WTC11 (cell line): Measurements from ENCODE around the gene HYAL2. TPM values are rescaled to one million over a fixed set of nuclear protein-coding genes. Genes with fewer than 3 reads are reported as not detected.

Experiments used
- CBFB ChIP-seq: sonication (generic); formaldehyde crosslinking; IDR thresholded peaks from 2 replicates; pipeline ENCODE4 v1.8.1; 2022; ENCODE audit warnings: mild to moderate bottlenecking, low read depth, missing genetic modification reagents
- CREM ChIP-seq: sonication (generic); formaldehyde crosslinking; IDR thresholded peaks from 2 replicates; pipeline ENCODE4 v1.8.1; 2022; ENCODE audit warnings: mild to moderate bottlenecking, missing genetic modification reagents, moderate library complexity
- EMX1 ChIP-seq: fragments of 250-450 bp; sonication (Bioruptor Pico); IDR thresholded peaks from 2 replicates; pipeline ENCODE4 v1.8.0; 2021; ENCODE audit warnings: mild to moderate bottlenecking
- ESRRA ChIP-seq: sonication (generic); formaldehyde crosslinking; IDR thresholded peaks from 2 replicates; pipeline ENCODE4 v1.8.1; 2022; ENCODE audit warnings: mild to moderate bottlenecking, missing genetic modification reagents, borderline replicate concordance
- FOXK1 ChIP-seq: sonication (generic); formaldehyde crosslinking; IDR thresholded peaks from 2 replicates; pipeline ENCODE4 v1.8.0; 2022; ENCODE audit warnings: mild to moderate bottlenecking, moderate library complexity, missing genetic modification reagents
- GABPB1 ChIP-seq: sonication (generic); formaldehyde crosslinking; IDR thresholded peaks from 2 replicates; pipeline ENCODE4 v1.8.1; 2023; ENCODE audit warnings: mild to moderate bottlenecking, missing genetic modification reagents
- JAZF1 ChIP-seq: fragments of 250-450 bp; sonication (Bioruptor Pico); IDR thresholded peaks from 2 replicates; pipeline ENCODE4 v1.9.0; 2021; ENCODE audit warnings: moderate library complexity, mild to moderate bottlenecking, inconsistent platforms
- JUN ChIP-seq: sonication (generic); formaldehyde crosslinking; IDR thresholded peaks from 2 replicates; pipeline ENCODE4 v1.8.0; 2023; ENCODE audit warnings: mild to moderate bottlenecking, missing genetic modification reagents
- NFATC4 ChIP-seq: fragments of 250-450 bp; sonication (Bioruptor Pico); IDR thresholded peaks from 2 replicates; pipeline ENCODE4 v1.9.0; 2021; ENCODE audit warnings: mild to moderate bottlenecking
- NFE2L1 ChIP-seq: sonication (generic); formaldehyde crosslinking; IDR thresholded peaks from 2 replicates; pipeline ENCODE4 v1.8.1; 2023; ENCODE audit warnings: missing genetic modification reagents
- SMAD4 ChIP-seq: sonication (generic); formaldehyde crosslinking; IDR thresholded peaks from 2 replicates; pipeline ENCODE4 v1.8.0; 2022; ENCODE audit warnings: mild to moderate bottlenecking, missing genetic modification reagents
- ZNF121 ChIP-seq: sonication (generic); formaldehyde crosslinking; IDR thresholded peaks from 2 replicates; pipeline ENCODE4 v1.8.0; 2023; ENCODE audit warnings: missing genetic modification reagents
- ZNF138 ChIP-seq: sonication (generic); formaldehyde crosslinking; conservative IDR thresholded peaks from 2 replicates; pipeline ENCODE4 v1.8.1; 2022; ENCODE audit warnings: mild to moderate bottlenecking, moderate library complexity, missing genetic modification reagents
- ZNF232 ChIP-seq: sonication (generic); formaldehyde crosslinking; IDR thresholded peaks from 2 replicates; pipeline ENCODE4 v1.8.0; 2022; ENCODE audit warnings: mild to moderate bottlenecking, missing genetic modification reagents
- total RNA-seq: library from RNA; stranded (reverse); gene quantifications from 3 replicates; pipeline ENCODE4 v1.2.3, GENCODE V29; 2021
- TF ChIP-seq, protein P1 (sequence below): sonication (generic); formaldehyde crosslinking; IDR thresholded peaks from 2 replicates; pipeline ENCODE4 v1.8.0; 2022; ENCODE audit warnings: missing genetic modification reagents
- TF ChIP-seq, protein P2 (sequence below): sonication (generic); formaldehyde crosslinking; IDR thresholded peaks from 2 replicates; pipeline ENCODE4 v1.8.0; 2023; ENCODE audit warnings: missing genetic modification reagents
- TF ChIP-seq, protein P3 (sequence below): fragments of 250-450 bp; sonication (Bioruptor Pico); conservative IDR thresholded peaks from 2 replicates; pipeline ENCODE4 v1.9.0; 2021; ENCODE audit warnings: mild to moderate bottlenecking
- TF ChIP-seq, protein P4 (sequence below): sonication (generic); formaldehyde crosslinking; IDR thresholded peaks from 2 replicates; pipeline ENCODE4 v1.8.0; 2022; ENCODE audit warnings: mild to moderate bottlenecking, missing genetic modification reagents
- TF ChIP-seq, protein P5 (sequence below): sonication (generic); formaldehyde crosslinking; IDR thresholded peaks from 2 replicates; pipeline ENCODE4 v1.8.1; 2022; ENCODE audit warnings: low read depth, mild to moderate bottlenecking, moderate library complexity, missing genetic modification reagents, borderline replicate concordance
- TF ChIP-seq, protein P6 (sequence below): sonication (generic); formaldehyde crosslinking; conservative IDR thresholded peaks from 2 replicates; pipeline ENCODE4 v1.8.1; 2023; ENCODE audit warnings: mild to moderate bottlenecking, low read depth, missing genetic modification reagents, moderate library complexity
- TF ChIP-seq, protein P7 (sequence below): sonication (generic); formaldehyde crosslinking; IDR thresholded peaks from 2 replicates; pipeline ENCODE4 v1.8.0; 2023; ENCODE audit warnings: missing genetic modification reagents, mild to moderate bottlenecking, borderline replicate concordance

The HYAL2 gene
- total RNA-seq, 1 experiment from 2014 or later: 58.0 TPM

DNA sequence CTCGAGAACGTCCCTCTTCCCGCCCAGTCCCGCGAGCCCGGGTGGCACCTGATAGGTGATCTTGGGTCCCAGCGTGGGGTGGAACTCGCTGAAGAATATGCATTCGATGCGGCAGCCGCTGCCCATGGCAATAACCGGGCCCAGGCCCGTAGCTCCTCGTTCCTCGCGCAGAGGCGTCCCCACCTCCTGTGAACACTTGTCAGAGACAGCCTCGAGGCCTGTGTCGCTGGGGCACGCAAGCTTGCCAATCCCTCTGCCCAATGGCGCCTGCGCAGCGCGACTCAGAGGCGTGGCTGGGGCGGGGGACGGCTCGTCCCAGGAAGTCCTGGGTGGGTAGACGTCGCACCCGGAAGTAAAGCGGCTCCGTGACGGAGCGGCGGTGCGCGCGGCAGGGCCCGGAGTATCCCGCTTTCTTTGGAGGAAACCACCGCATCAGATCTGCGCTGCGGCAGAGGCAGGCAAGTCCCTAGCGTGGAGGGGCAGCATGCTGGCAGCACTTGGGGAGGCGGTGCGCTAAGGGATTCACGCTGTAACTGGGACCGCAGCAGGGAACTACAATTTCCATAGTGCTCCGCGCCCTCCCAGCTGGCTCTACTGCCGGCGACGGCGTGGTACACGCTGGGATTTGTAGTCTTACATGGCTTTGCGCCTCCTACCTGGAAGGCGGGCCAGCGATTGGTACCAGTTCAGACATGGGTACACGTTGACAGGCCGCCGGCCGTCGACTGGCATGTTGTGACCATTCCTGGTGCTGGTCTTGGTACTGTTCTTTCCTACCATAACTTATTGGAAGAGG lies 28.2 kb upstream of the HYAL2 start, which contains the start of the genes CYB561D2 and NPRL2 (continued):
- TF ChIP-seq, protein P1, sequence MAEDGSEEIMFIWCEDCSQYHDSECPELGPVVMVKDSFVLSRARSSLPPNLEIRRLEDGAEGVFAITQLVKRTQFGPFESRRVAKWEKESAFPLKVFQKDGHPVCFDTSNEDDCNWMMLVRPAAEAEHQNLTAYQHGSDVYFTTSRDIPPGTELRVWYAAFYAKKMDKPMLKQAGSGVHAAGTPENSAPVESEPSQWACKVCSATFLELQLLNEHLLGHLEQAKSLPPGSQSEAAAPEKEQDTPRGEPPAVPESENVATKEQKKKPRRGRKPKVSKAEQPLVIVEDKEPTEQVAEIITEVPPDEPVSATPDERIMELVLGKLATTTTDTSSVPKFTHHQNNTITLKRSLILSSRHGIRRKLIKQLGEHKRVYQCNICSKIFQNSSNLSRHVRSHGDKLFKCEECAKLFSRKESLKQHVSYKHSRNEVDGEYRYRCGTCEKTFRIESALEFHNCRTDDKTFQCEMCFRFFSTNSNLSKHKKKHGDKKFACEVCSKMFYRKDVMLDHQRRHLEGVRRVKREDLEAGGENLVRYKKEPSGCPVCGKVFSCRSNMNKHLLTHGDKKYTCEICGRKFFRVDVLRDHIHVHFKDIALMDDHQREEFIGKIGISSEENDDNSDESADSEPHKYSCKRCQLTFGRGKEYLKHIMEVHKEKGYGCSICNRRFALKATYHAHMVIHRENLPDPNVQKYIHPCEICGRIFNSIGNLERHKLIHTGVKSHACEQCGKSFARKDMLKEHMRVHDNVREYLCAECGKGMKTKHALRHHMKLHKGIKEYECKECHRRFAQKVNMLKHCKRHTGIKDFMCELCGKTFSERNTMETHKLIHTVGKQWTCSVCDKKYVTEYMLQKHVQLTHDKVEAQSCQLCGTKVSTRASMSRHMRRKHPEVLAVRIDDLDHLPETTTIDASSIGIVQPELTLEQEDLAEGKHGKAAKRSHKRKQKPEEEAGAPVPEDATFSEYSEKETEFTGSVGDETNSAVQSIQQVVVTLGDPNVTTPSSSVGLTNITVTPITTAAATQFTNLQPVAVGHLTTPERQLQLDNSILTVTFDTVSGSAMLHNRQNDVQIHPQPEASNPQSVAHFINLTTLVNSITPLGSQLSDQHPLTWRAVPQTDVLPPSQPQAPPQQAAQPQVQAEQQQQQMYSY: peak; percentile 60
- peak; percentile 84 for TF ChIP-seq ZNF138 (CRISPR knock-in tag)
- TF ChIP-seq JAZF1 (CRISPR knock-in tag): no peak
- no peak for TF ChIP-seq EMX1 (CRISPR knock-in tag)
- TF ChIP-seq ESRRA (CRISPR knock-in tag): peak; percentile 87
- TF ChIP-seq CREM (CRISPR knock-in tag): peak; percentile 66; the same call in 1 of the 2 replicates
- TF ChIP-seq NFE2L1 (CRISPR knock-in tag): peak; percentile 88; the same call in 1 of the 2 replicates
- TF ChIP-seq SMAD4 (CRISPR knock-in tag): peak; percentile 75; the same call in 1 of the 2 replicates
- TF ChIP-seq, protein P2, sequence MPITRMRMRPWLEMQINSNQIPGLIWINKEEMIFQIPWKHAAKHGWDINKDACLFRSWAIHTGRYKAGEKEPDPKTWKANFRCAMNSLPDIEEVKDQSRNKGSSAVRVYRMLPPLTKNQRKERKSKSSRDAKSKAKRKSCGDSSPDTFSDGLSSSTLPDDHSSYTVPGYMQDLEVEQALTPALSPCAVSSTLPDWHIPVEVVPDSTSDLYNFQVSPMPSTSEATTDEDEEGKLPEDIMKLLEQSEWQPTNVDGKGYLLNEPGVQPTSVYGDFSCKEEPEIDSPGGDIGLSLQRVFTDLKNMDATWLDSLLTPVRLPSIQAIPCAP: peak; percentile 96
- TF ChIP-seq ZNF121 (CRISPR knock-in tag): no peak; the same call in 1 of the 2 replicates
- peak; percentile 95 for TF ChIP-seq JUN (CRISPR knock-in tag)
- TF ChIP-seq NFATC4 (CRISPR knock-in tag): no peak
- TF ChIP-seq ZNF232 (CRISPR knock-in tag): peak; percentile 93; the same call in 1 of the 2 replicates
- TF ChIP-seq GABPB1 (CRISPR knock-in tag): peak; percentile 88
- TF ChIP-seq, protein P3, sequence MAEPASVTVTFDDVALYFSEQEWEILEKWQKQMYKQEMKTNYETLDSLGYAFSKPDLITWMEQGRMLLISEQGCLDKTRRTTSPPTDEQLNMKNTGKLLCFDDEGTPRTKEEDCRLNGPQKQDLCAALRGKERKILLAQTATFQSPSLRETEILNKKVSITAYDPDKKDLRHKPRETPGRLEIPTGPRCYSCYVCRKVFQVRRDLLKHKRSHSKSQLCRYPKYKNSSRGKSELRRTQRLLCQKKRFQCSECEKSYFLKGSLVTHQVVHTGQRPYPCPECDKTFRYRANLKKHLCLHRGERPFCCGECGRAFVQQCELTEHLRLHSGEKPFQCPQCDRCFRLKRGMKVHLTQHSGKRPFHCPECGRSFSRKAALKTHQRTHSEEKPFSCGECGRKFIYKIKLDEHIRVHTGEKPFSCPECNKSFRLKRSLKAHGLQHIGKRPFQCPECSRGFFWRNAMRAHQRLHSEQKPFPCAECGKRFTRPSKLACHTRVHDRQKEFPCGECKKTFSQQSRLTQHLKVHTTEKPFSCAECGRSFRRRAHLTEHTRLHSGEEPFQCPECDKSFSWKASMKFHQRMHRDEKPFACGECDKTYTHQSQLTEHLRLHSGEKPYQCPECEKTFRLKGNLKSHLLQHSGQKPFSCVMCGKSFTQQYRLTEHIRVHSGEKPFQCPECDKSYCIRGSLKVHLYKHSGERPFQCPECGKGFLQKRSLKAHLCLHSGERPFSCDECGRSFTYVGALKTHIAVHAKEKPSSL: no peak
- TF ChIP-seq, protein P4, sequence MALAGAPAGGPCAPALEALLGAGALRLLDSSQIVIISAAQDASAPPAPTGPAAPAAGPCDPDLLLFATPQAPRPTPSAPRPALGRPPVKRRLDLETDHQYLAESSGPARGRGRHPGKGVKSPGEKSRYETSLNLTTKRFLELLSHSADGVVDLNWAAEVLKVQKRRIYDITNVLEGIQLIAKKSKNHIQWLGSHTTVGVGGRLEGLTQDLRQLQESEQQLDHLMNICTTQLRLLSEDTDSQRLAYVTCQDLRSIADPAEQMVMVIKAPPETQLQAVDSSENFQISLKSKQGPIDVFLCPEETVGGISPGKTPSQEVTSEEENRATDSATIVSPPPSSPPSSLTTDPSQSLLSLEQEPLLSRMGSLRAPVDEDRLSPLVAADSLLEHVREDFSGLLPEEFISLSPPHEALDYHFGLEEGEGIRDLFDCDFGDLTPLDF (CRISPR knock-in tag): peak; percentile 65; the same call in 1 of the 2 replicates
- TF ChIP-seq FOXK1 (CRISPR knock-in tag): peak; percentile 74; the same call in 1 of the 2 replicates
- 0 out of 2 replicates have a peak, but pooled peaks have one; percentile 28 for TF ChIP-seq CBFB (CRISPR knock-in tag)
- TF ChIP-seq, protein P5, sequence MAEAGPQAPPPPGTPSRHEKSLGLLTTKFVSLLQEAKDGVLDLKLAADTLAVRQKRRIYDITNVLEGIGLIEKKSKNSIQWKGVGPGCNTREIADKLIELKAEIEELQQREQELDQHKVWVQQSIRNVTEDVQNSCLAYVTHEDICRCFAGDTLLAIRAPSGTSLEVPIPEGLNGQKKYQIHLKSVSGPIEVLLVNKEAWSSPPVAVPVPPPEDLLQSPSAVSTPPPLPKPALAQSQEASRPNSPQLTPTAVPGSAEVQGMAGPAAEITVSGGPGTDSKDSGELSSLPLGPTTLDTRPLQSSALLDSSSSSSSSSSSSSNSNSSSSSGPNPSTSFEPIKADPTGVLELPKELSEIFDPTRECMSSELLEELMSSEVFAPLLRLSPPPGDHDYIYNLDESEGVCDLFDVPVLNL (CRISPR knock-in tag): no peak
- TF ChIP-seq, protein P6, sequence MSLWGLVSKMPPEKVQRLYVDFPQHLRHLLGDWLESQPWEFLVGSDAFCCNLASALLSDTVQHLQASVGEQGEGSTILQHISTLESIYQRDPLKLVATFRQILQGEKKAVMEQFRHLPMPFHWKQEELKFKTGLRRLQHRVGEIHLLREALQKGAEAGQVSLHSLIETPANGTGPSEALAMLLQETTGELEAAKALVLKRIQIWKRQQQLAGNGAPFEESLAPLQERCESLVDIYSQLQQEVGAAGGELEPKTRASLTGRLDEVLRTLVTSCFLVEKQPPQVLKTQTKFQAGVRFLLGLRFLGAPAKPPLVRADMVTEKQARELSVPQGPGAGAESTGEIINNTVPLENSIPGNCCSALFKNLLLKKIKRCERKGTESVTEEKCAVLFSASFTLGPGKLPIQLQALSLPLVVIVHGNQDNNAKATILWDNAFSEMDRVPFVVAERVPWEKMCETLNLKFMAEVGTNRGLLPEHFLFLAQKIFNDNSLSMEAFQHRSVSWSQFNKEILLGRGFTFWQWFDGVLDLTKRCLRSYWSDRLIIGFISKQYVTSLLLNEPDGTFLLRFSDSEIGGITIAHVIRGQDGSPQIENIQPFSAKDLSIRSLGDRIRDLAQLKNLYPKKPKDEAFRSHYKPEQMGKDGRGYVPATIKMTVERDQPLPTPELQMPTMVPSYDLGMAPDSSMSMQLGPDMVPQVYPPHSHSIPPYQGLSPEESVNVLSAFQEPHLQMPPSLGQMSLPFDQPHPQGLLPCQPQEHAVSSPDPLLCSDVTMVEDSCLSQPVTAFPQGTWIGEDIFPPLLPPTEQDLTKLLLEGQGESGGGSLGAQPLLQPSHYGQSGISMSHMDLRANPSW: peak; percentile 48; the same call in 1 of the 2 replicates
- TF ChIP-seq, protein P7, sequence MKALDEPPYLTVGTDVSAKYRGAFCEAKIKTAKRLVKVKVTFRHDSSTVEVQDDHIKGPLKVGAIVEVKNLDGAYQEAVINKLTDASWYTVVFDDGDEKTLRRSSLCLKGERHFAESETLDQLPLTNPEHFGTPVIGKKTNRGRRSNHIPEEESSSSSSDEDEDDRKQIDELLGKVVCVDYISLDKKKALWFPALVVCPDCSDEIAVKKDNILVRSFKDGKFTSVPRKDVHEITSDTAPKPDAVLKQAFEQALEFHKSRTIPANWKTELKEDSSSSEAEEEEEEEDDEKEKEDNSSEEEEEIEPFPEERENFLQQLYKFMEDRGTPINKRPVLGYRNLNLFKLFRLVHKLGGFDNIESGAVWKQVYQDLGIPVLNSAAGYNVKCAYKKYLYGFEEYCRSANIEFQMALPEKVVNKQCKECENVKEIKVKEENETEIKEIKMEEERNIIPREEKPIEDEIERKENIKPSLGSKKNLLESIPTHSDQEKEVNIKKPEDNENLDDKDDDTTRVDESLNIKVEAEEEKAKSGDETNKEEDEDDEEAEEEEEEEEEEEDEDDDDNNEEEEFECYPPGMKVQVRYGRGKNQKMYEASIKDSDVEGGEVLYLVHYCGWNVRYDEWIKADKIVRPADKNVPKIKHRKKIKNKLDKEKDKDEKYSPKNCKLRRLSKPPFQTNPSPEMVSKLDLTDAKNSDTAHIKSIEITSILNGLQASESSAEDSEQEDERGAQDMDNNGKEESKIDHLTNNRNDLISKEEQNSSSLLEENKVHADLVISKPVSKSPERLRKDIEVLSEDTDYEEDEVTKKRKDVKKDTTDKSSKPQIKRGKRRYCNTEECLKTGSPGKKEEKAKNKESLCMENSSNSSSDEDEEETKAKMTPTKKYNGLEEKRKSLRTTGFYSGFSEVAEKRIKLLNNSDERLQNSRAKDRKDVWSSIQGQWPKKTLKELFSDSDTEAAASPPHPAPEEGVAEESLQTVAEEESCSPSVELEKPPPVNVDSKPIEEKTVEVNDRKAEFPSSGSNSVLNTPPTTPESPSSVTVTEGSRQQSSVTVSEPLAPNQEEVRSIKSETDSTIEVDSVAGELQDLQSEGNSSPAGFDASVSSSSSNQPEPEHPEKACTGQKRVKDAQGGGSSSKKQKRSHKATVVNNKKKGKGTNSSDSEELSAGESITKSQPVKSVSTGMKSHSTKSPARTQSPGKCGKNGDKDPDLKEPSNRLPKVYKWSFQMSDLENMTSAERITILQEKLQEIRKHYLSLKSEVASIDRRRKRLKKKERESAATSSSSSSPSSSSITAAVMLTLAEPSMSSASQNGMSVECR (CRISPR knock-in tag): peak; percentile 93; the same call in 1 of the 2 replicates
